Measurements from ENCODE around the gene AQP6.

- TF ChIP-seq CTCF (IDR thresholded peaks at IDR 0.05) (no peak), SIN3A (IDR thresholded peaks at IDR 0.05; ENCODE audit: borderline replicate concordance, insufficient read depth, low read depth, low read length) (no peak), REST (IDR thresholded peaks at IDR 0.05; ENCODE audit: insufficient read depth in 1 of 2, low read depth in 2 of 2, low read length in 1 of 2) (no peak)
These were observed 4.3 kb upstream of the AQP6 start for GRCh38 chr12:49968471-49968870.

All from Panc1 (cell line).